Dedifferentiated amniotic fluid mesenchymal stem cell (primary cell): Measurements from ENCODE around the gene ARPC2.
A peak's percentile ranks its signal among the peaks of the same experiment; 100 is the strongest.
"Not testable (repeated sequence)": the region's sequence is repeated elsewhere in the genome, so short reads cannot be mapped to it uniquely, and the experiment has no call there.

Source experiments
- DNase-seq: peaks from one replicate; pipeline ENCODE4 v3.0.0-alpha.2; 2016; ENCODE audit errors: extremely low spot score

The ARPC2 gene

GRCh38 chr2:218216674-218217359 lies at the start of gene ARPC2:
Gene ARPC2 (plus strand): TSS chr2:218217189. CDS start chr2:218217471, 282 bp downstream.
- peak; percentile 94 for DNase-seq

- no peak for DNase-seq
Measured at GRCh38 chr2:218168016-218168415, 49.0 kb upstream of the ARPC2 start.

GRCh38 chr2:218168635-218169462 lies 48.1 kb upstream of the ARPC2 start:
- no peak for DNase-seq

- no peak for DNase-seq
Measured at GRCh38 chr2:218169757-218170546, 47.0 kb upstream of the ARPC2 start.

- DNase-seq = not testable (repeated sequence)
Measured at GRCh38 chr2:218171744-218172143, 45.2 kb upstream of the ARPC2 start.

- no peak for DNase-seq
Measured at GRCh38 chr2:218172845-218173244, 44.1 kb upstream of the ARPC2 start.

- DNase-seq = no peak
Measured at GRCh38 chr2:218179782-218180181, 37.2 kb upstream of the ARPC2 start.

GRCh38 chr2:218180467-218181114 lies 36.4 kb upstream of the ARPC2 start:
- DNase-seq = no peak

- DNase-seq = no peak
Measured at GRCh38 chr2:218184331-218184730, 32.7 kb upstream of the ARPC2 start.

GRCh38 chr2:218186355-218186766 lies 30.6 kb upstream of the ARPC2 start:
- DNase-seq = peak; percentile 67

- DNase-seq = no peak
Measured at GRCh38 chr2:218186876-218187275, 30.1 kb upstream of the ARPC2 start.

- DNase-seq = no peak
Measured at GRCh38 chr2:218187296-218188015, 29.5 kb upstream of the ARPC2 start.

- DNase-seq = no peak
Measured at GRCh38 chr2:218188528-218188927, 28.5 kb upstream of the ARPC2 start.

- DNase-seq = no peak
Measured at GRCh38 chr2:218192902-218193430, 24.0 kb upstream of the ARPC2 start.

- DNase-seq = no peak
Measured at GRCh38 chr2:218193701-218194100, 23.3 kb upstream of the ARPC2 start.

- DNase-seq = no peak
Measured at GRCh38 chr2:218194880-218195279, 22.1 kb upstream of the ARPC2 start.

GRCh38 chr2:218196974-218197373 lies 20.0 kb upstream of the ARPC2 start:
- no peak for DNase-seq

- no peak for DNase-seq
Measured at GRCh38 chr2:218202266-218202665, 14.7 kb upstream of the ARPC2 start.

GRCh38 chr2:218209078-218209477 lies 7.9 kb upstream of the ARPC2 start:
- no peak for DNase-seq

- DNase-seq = no peak
Measured at GRCh38 chr2:218214116-218214515, 2.9 kb upstream of the ARPC2 start.

GRCh38 chr2:218216336-218216673 lies 684 bp upstream of the ARPC2 start:
- DNase-seq = peak; percentile 14
